ENCODE measurements around the gene DGKZ. TPM values are rescaled to one million over a fixed set of nuclear protein-coding genes. Genes with fewer than 3 reads are reported as not detected.
A peak's percentile ranks its signal among the peaks of the same experiment; 100 is the strongest.

Gene DGKZ
- total and polyA plus RNA-seq, 2 of the 13 experiments (the other 11 are each of a cell fraction or from before 2014, with no cell fraction given) = 15.8 to 20.7 TPM

DNA sequence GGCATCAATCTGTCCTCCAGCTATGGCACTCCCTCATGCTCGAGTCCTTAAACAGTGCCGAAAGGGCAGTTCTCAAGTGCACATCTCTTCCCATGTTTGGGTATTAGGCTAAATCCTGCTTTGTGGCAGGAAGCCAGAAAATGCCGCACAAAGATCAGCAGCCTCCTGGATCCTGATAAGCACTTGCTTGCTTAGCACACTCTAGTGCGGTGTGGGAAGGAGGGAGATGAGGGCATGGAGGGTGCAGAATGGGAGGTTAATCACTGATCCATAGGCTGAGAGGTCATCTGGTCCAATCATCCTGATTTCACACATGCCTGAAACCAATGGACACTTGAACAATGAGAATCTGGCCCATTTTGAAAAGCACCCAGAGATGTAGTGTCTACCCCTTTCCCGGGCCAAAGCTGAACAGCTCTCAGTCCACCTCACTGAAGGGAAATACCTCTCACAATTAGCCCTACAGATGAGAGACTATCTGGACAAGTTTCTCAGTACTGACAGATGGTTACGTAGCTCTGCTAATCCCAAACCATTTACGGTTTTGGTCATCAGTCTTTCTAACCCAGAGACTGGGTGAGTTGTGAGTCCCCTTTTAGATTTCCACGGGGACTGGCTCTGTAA is 74.1 kb downstream of the DGKZ start:
- BruUV-seq (replicated peaks) = no TSS peak
- H4K20me1 ChIP-seq (ENCODE audit: insufficient read depth, low read length) = 0 out of 2 replicates have a peak, but pooled peaks cover 2% of the 10 kb centered on the region
- no peak overlapping the region for H3K4me2 ChIP-seq (ENCODE audit: low read depth, low read length)
- H3K4me1 ChIP-seq (ENCODE audit: insufficient read depth, low read length) = peaks cover 13% of the 10 kb centered on the region; the same call in 1 of the 2 replicates
- H3K9ac ChIP-seq (ENCODE audit: insufficient read depth, low read depth, low read length) = no peak overlapping the region
- peaks cover 34 to 54% of the 10 kb centered on the region in 2 experiments; a peak in 4 of 5 replicates for H3K36me3 ChIP-seq (replicated peaks in 1 of 2; ENCODE audit: control insufficient read depth in 1 of 2, insufficient read depth in 2 of 2, low read length in 2 of 2)
- FAIRE-seq = peak; percentile 8
- H3K79me2 ChIP-seq (ENCODE audit: insufficient read depth, low read length) = no peaks in the 10 kb centered on the region
- peak; percentile 81 for ATAC-seq
- no peak overlapping the region for H2AFZ ChIP-seq (ENCODE audit: low read length)
- H3K4me3 ChIP-seq (replicated peaks in 1 of 3; ENCODE audit: insufficient read depth in 1 of 3, low read depth in 2 of 3, low read length in 3 of 3) = no peak overlapping the region
- 87% methylated on average over 7 of the region's 8 CpGs for WGBS (ENCODE audit: low lambda C conversion rate)
- ChIA-PET CTCF (ENCODE audit: low intra/inter-chr PET ratio, low total read pairs) (no interaction called here), POLR2A (no interaction called here)
- H3K27me3 ChIP-seq (ENCODE audit: control insufficient read depth in 1 of 2, insufficient read depth in 2 of 2, low read length in 2 of 2) = no peaks in the 10 kb centered on the region
- no peaks in the 10 kb centered on the region for H3K9me3 ChIP-seq (ENCODE audit: low read length)
- no peak overlapping the region for H3K27ac ChIP-seq (ENCODE audit: extremely low read length, insufficient read depth, low read length)
- peak; percentile 25 for DNase-seq (ENCODE audit: low spot score)
- in situ Hi-C loops (cut with HindIII; ENCODE audit: extremely low pct_ligation_motif_present, low pct_unique_long_range_greater_than_20kb) (no loop called here), intact Hi-C loops (cut with micrococcal nuclease; ENCODE audit: unreplicated experiment) (no loop called here)
- TF ChIP-seq SRF (IDR thresholded peaks at IDR 0.05; ENCODE audit: low read depth, low read length) = 0 out of 2 replicates have a peak, but pooled peaks have one; percentile 37
- 0 out of 2 replicates have a peak, but pooled peaks have one; percentile 38 for TF ChIP-seq ZNF782 (CRISPR knock-in tag; IDR thresholded peaks at IDR 0.05; ENCODE audit: borderline replicate concordance)
- TF ChIP-seq ZNF75D (CRISPR knock-in tag; IDR thresholded peaks at IDR 0.05; ENCODE audit: borderline replicate concordance) = no peak
- no peak for TF ChIP-seq SOX5 (CRISPR knock-in tag; IDR thresholded peaks at IDR 0.05; ENCODE audit: borderline replicate concordance)
- peak; percentile 59 for TF ChIP-seq HNF4A (CRISPR knock-in tag; IDR thresholded peaks at IDR 0.05)
- no peak for TF ChIP-seq ATF2 (CRISPR knock-in tag; IDR thresholded peaks at IDR 0.05)
- TF ChIP-seq MTF2 (CRISPR knock-in tag; IDR thresholded peaks at IDR 0.05; ENCODE audit: borderline replicate concordance) = no peak
- no peak for TF ChIP-seq ZNF598 (CRISPR knock-in tag; IDR thresholded peaks at IDR 0.05; ENCODE audit: borderline replicate concordance)
- TF ChIP-seq, protein P1, sequence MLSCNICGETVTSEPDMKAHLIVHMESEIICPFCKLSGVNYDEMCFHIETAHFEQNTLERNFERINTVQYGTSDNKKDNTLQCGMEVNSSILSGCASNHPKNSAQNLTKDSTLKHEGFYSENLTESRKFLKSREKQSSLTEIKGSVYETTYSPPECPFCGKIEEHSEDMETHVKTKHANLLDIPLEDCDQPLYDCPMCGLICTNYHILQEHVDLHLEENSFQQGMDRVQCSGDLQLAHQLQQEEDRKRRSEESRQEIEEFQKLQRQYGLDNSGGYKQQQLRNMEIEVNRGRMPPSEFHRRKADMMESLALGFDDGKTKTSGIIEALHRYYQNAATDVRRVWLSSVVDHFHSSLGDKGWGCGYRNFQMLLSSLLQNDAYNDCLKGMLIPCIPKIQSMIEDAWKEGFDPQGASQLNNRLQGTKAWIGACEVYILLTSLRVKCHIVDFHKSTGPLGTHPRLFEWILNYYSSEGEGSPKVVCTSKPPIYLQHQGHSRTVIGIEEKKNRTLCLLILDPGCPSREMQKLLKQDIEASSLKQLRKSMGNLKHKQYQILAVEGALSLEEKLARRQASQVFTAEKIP (CRISPR knock-in tag; IDR thresholded peaks at IDR 0.05; ENCODE audit: borderline replicate concordance) = no peak
- no peak for TF ChIP-seq ATF5 (CRISPR knock-in tag; IDR thresholded peaks at IDR 0.05; ENCODE audit: low read depth)
- TF ChIP-seq NFYB (CRISPR knock-in tag; IDR thresholded peaks at IDR 0.05) = no peak
- no peak for TF ChIP-seq HNF4G (IDR thresholded peaks at IDR 0.05; ENCODE audit: borderline replicate concordance, low read depth, low read length)
- TF ChIP-seq HNF4G (CRISPR knock-in tag; IDR thresholded peaks at IDR 0.05; ENCODE audit: borderline replicate concordance, low read depth) = no peak
- TF ChIP-seq PAXIP1 (CRISPR knock-in tag; conservative IDR thresholded peaks at IDR 0.05) = peak; percentile 37; the same call in 1 of the 2 replicates
- TF ChIP-seq TOE1 (CRISPR knock-in tag; IDR thresholded peaks at IDR 0.05) = no peak
- no peak for TF ChIP-seq KAT7 (CRISPR knock-in tag; IDR thresholded peaks at IDR 0.05; ENCODE audit: borderline replicate concordance)
- no peak for TF ChIP-seq SP5 (CRISPR knock-in tag; IDR thresholded peaks at IDR 0.05; ENCODE audit: borderline replicate concordance, low read depth)

Data from HepG2 (cell line).